HG03432 (cell line): ENCODE measurements around the gene NDUFB3.
"Not testable (repeated sequence)": the region's sequence is repeated elsewhere in the genome, so short reads cannot be mapped to it uniquely, and the experiment has no call there.

Experiments used
- ATAC-seq: cut with Tn5 transposase; IDR thresholded peaks from one replicate; pipeline ENCODE4 v1.9.1; 2021; ENCODE audit warnings: mild to moderate bottlenecking, moderate library complexity; ENCODE audit not compliant: unreplicated experiment

Gene NDUFB3

GRCh38 chr2:201071479-201072200 lies at the start of gene NDUFB3, which contains the start of gene HYCC2:
Gene NDUFB3, plus strand, starts transcription at chr2:201072001. Its CDS starts 6,882 bp downstream, at chr2:201078883.
Gene HYCC2, minus strand, starts transcription at chr2:201071671. Its CDS starts 47,662 bp downstream, at chr2:201024009.
- ATAC-seq = peak; percentile 99

DNA sequence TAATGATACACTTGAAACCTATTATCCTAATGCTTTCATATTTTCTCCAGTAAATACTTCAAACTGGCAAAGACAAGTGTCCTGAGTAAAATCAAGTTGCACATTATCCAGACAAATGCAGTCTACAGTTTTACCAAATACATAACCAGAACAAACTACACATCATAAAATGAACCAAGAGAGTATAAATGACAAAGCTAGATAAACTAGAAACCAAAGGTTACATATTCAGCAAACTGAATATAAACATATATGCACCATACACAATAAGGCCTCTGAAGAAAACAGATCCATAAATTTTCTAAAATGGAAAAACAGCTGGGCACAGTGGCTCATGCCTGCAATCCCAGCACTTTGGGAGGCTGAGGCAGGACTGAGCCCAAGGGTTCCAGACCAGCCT lies 47.3 kb upstream of the NDUFB3 start:
- no peak for ATAC-seq

DNA sequence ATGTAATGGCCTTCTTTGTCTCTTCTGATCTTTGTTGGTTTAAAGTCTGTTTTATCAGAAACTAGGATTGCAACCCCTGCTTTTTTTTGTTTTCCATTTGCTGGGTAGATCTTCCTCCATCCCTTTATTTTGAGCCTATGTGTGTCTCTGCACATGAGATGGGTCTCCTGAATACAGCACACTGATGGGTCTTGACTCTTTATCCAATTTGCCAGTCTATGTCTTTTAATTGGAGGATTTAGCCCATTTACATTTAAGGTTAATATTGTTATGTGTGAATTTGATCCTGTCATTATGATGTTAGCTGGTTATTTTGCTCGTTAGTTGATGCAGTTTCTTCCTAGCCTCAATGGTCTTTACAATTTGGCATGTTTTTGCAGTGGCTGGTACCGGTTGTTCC lies 37.4 kb upstream of the NDUFB3 start:
- not testable (repeated sequence) for ATAC-seq

DNA sequence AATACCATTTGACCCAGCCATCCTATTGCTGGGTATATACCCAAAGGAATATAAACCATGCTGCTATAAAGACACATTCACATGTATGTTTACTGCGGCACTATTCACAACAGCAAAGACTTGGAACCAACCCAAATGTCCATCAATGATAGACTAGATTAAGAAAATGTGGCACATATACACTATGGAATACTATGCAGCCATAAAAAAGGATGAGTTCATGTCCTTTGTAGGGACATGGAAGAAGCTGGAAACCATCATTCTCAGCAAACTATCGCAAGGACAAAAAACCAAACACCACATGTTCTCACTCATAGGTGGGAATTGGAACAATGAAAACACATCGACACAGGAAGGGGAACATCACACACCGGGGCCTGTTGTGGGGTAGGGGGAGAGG lies 33.4 kb upstream of the NDUFB3 start:
- ATAC-seq = not testable (repeated sequence)

- no peak for ATAC-seq
Measured at GRCh38 chr2:201038855-201039254, 32.9 kb upstream of the NDUFB3 start.

DNA sequence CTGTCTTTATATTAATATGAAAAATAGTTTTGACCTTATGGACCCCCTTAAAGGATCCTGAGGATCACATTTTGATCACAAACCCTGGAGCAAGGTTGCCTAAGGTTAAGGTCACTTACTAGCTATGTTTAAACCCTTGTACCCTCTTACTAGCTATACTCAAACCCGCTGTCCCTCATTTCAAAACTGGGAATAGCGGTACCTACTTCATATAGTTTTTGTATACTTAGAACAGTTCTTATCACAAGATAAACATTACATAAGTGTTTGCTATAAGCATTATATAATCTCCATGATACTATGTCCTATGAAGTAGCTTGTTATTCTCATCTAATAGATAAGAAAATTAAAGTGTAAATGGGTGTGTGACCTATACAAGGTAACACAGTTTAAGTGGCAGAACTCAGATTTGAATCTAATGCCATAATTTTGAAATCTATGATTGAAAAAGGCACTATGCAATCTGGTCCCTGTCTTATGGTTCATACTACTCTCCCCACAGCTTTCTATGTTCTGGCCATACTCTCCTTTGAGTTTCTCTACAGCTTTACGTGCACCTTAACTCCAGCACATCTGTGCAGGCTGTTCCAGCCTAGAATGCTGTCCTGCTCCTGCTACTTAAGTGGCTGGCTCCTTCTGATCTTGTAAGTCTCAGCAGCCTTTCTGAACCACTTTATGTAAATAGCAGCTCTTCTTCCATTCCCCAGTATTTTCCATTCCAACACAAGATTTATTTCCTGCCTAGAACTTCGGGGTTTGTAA lies 30.8 kb upstream of the NDUFB3 start:
- no peak for ATAC-seq

GRCh38 chr2:201042451-201042850 lies 29.4 kb upstream of the NDUFB3 start:
- ATAC-seq = not testable (repeated sequence)

DNA sequence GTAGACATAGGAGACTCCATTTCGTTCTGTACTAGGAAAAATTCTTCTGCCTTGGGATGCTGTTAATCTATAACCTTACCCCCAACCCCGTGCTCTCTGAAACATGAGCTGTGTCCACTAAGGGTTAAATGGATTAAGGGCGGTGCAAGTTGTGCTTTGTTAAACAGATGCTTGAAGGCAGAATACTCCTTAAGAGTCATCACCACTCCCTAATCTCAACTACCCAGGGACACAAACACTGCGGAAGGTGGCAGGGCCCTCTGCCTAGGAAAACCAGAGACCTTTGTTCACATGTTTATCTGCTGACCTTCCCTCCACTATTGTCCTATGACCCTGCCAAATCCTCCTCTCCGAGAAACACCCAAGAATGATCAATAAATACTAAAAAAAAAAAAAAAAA lies 28.8 kb upstream of the NDUFB3 start:
- not testable (repeated sequence) for ATAC-seq

DNA sequence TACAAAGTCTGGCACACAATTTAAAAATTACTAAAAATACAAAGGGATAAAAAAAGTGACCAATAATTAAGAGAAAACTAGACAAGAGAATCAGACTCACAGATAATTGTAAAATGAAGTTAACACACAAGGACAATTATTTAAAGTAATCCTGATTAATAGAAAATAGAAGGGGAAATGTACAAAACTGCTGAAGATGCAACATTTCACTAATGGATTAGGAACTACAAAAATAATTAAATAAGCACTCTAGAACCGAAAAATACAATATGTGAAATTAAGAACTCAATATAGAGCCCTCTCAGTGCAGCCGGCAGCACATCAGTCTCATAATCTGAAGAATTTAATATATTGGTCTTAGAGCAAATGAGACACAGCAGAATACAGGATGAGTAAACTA lies 24.9 kb upstream of the NDUFB3 start:
- no peak for ATAC-seq

- ATAC-seq = no peak
Measured at GRCh38 chr2:201049455-201049854, 22.3 kb upstream of the NDUFB3 start.

DNA sequence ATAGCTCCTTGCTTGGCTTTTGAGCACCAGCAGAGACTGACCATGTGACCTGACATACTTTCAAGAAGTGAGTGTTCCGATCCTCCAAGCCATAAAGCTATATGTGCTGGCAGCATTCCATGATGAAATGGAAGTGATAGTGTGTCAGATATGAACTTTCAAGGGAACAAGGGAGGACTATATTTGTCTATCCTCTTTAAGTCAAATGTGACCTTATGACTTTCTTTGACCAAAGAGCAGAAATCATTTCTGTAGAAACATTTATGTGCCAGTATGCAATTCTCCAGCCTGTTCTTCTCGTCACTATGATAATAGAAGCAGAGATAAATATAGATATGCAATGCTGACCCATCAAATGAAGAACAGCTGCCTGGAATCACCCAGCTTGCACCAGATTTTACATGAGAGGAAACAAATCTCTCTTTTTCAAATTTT lies 14.7 kb upstream of the NDUFB3 start:
- no peak for ATAC-seq

DNA sequence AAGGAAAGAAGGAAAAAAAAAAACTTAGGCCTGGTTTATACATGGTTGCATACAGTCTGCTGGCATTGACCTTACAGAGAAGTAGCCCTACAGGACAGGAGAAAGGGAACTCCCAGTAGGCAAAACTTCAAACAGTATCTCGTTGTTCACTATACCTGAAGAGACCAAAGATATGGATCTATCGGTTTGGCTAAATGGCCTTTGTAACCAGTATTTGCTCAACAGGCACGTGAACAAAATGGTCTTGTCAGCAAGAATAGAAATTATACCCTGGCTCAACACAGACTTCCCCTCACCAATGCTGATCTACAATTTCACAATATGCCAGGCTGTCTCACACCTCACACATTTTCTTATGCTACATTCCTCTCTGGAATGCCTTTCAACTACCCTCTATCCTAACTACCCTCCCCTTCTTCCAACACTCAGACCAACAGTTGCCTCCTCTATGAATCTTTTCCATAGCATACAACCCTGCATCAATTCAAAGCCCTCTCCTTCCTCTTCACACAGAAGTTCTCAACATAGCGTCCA lies 14.0 kb upstream of the NDUFB3 start:
- no peak for ATAC-seq

DNA sequence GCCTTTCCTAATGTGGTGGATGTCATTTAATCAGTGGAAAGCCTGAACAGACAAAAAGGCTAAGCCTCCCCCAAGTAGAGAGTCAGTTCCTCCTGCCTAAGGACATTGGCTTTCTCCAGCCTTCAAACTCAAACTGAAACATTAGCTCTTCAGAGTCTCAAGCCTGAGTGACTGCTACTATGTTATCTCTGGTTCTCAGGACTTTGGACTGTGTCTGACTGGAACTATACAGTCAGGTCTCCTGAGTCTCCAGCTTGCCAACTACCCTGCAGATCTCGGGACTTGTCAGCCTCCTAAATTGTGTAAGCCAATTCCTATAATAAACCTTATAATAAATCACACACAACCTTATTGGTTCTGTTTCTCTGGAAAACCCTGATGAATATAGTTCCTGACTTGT lies 12.9 kb upstream of the NDUFB3 start:
- no peak for ATAC-seq

DNA sequence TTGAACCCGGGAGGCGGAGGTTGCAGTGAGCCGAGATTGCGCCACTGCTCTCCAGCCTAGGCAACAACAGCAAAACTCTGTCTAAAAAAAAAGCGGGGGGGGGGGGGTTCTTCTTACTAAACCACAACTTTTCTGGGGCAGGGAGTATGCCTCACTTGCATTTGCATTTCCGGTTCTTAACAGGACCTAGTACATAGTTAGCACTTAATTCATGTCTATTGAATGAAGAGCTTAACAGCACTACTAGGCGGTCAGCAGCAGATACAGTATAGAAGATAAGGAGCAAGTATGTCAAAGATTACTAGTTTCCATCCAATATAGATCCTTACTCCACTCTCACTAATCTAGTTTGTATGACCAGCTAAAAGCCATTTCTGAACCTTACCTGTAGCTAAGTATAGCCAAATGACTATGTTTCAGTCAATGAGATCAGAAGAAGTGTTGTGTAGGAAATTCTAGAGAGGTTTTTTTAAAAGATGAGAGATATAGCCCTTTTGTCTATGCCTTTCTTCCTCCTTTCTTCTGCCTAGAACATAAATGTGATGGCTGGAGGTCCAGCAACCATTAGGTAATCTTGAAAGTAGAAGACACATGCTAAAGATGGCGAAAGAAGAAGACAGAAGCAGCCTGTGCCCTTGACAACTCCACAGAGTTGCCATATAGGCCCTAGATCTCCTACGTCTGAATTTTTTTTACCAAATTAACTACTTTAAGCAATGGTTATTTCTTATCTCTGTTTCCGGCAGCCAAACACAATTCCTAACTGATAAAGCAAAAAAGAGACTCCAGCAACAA lies 11.6 kb upstream of the NDUFB3 start:
- no peak for ATAC-seq

- ATAC-seq = not testable (repeated sequence)
Measured at GRCh38 chr2:201063516-201063915, 8.3 kb upstream of the NDUFB3 start.

GRCh38 chr2:201064797-201065329 lies 6.9 kb upstream of the NDUFB3 start:
- ATAC-seq = no peak

DNA sequence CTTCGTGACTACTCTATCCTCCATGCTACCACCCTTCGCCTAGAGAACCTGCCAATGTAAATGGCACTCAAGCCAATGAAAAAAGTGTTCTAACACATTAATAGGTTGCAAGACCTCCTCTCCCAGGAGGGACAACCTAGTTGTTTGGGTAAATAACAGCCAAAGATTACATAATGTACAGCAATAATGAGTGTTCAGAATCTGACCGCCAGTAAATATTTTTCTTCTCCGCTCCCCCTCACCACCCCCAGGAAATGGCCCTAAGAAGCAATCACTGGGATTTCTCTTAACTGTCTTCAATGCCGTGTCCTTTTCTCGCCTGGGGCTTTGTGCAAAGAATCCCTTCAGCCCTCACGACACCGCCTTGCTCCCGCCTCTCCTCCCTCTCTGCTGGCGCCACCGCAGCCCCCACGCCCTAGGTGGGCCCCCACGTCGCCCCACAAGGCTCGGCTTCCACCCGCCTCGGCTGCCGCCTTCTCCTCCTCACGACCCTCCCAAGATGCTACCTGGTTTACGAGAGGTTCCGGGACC lies 788 bp upstream of the NDUFB3 start:
- peak; percentile 30 for ATAC-seq

DNA sequence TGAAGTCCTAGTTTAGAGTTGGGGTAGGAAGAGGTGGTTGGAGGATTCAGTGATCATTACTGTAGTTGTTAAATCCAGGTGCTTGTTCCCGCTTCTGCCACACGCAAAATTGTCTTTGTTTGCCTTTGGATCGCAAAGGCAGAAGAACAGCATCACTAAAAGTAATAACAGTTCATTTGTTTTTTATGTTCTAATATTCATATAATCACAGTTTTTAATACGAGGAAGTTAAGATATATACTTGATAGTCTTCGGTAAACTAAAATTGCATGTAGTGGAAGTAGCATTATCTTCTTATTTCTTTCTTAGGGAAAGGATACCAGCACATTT lies 365 bp downstream of the NDUFB3 start:
- peak; percentile 1 for ATAC-seq

- no peak for ATAC-seq
Measured at GRCh38 chr2:201073071-201073470, 1.3 kb downstream of the NDUFB3 start.

DNA sequence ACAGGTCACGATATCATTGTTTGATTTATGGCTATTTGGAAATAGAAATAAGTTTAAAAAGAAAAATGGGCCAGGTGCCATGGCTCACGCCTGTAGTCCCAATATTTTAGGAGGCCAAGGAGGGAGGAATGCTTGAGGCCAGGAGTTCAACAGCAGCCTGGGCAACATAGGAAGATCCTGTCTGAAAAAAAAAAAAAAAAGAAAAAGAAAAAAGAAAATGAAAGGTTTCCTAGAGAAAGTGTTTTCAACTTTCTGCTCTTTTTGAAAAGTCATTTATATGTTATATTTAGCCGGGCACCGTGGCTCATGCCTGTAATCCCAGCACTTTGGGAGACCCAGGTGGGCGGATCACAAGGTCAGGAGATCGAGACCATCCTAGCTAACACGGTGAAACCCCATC lies 3.2 kb downstream of the NDUFB3 start:
- ATAC-seq = no peak

- no peak for ATAC-seq
Measured at GRCh38 chr2:201084863-201085262, 13.1 kb downstream of the NDUFB3 start.
